Stimulated activated CD4-positive, alpha-beta T cell treated with anti-CD3 and anti-CD28 coated beads, Interleukin-4, amount 100 ng/mL, for 24 hours (primary cell): ENCODE results near the gene CXCR4.
"Not testable (repeated sequence)": the region's sequence is repeated elsewhere in the genome, so short reads cannot be mapped to it uniquely, and the experiment has no call there.

Experiments
- DNase-seq: peaks from one replicate; pipeline ENCODE4 v3.0.0-alpha.2; 2020

The CXCR4 gene

GRCh38 chr2:136112317-136113208, 5.4 kb downstream of the CXCR4 start:
- no peak for DNase-seq

- DNase-seq = no peak
These were observed 6.2 kb downstream of the CXCR4 start for GRCh38 chr2:136111711-136112110.

- no peak for DNase-seq
These were observed 7.4 kb downstream of the CXCR4 start for GRCh38 chr2:136110526-136110925.

- no peak for DNase-seq
These were observed 9.5 kb downstream of the CXCR4 start for GRCh38 chr2:136108463-136108862.

- no peak for DNase-seq
These were observed 10.6 kb downstream of the CXCR4 start for GRCh38 chr2:136107051-136108033.

- no peak for DNase-seq
These were observed 11.4 kb downstream of the CXCR4 start for GRCh38 chr2:136106505-136106904.

GRCh38 chr2:136104977-136105376, 13.0 kb downstream of the CXCR4 start:
- no peak for DNase-seq

GRCh38 chr2:136101042-136101441, 16.9 kb downstream of the CXCR4 start:
- no peak for DNase-seq

- DNase-seq = no peak
These were observed 19.5 kb downstream of the CXCR4 start for GRCh38 chr2:136098441-136098840.

- DNase-seq = no peak
These were observed 24.4 kb downstream of the CXCR4 start for GRCh38 chr2:136093583-136093982.

GRCh38 chr2:136091899-136092298, 26.1 kb downstream of the CXCR4 start:
- no peak for DNase-seq

GRCh38 chr2:136087901-136088460, 30.0 kb downstream of the CXCR4 start:
- not testable (repeated sequence) for DNase-seq

GRCh38 chr2:136086253-136087016, 31.5 kb downstream of the CXCR4 start:
- no peak for DNase-seq

- DNase-seq = no peak
These were observed 32.3 kb downstream of the CXCR4 start for GRCh38 chr2:136085453-136086209.

- no peak for DNase-seq
These were observed 36.3 kb downstream of the CXCR4 start for GRCh38 chr2:136081582-136082210.

GRCh38 chr2:136080114-136080513, 37.8 kb downstream of the CXCR4 start:
- DNase-seq = no peak

- no peak for DNase-seq
These were observed 40.8 kb downstream of the CXCR4 start for GRCh38 chr2:136077107-136077506.

- no peak for DNase-seq
These were observed 42.5 kb downstream of the CXCR4 start for GRCh38 chr2:136075476-136075875.

GRCh38 chr2:136072621-136073020, 45.3 kb downstream of the CXCR4 start:
- no peak for DNase-seq

GRCh38 chr2:136071887-136072286, 46.1 kb downstream of the CXCR4 start:
- DNase-seq = not testable (repeated sequence)

- DNase-seq = no peak
These were observed 47.0 kb downstream of the CXCR4 start for GRCh38 chr2:136070913-136071312.
